Kidney epithelial cell (primary cell): ENCODE results near the gene GFOD1. TPM values are rescaled to one million over a fixed set of nuclear protein-coding genes. Genes with fewer than 3 reads are reported as not detected.

ENCODE experiments used
- DNase-seq: peaks from one replicate; pipeline ENCODE4 v3.0.0-alpha.2; 2010; ENCODE audit warnings: low read depth
- H3K27me3 ChIP-seq: 2 replicates; pipeline ENCODE4 v1.6.0; 2011; ENCODE audit warnings: low read length; ENCODE audit not compliant: control insufficient read depth, insufficient read depth
- H3K36me3 ChIP-seq: 2 replicates; pipeline ENCODE4 v1.5.1; 2011; ENCODE audit warnings: low read length; ENCODE audit not compliant: control insufficient read depth, insufficient read depth
- H3K4me3 ChIP-seq: 2 replicates; pipeline ENCODE4 v1.5.1; 2011; ENCODE audit warnings: low read depth, mild to moderate bottlenecking, control low read depth, low read length
- total RNA-seq: library from RNA; depleted of rRNA; stranded (reverse); fragments of >200 nt; gene quantifications from 2 replicates; pipeline ENCODE4 v1.2.3, GENCODE V29; 2015
- TF ChIP-seq, protein P1 (sequence below): IDR thresholded peaks from 2 replicates; pipeline ENCODE4 v1.5.1; 2011; ENCODE audit warnings: mild to moderate bottlenecking, moderate library complexity, low read length, control low read depth, inconsistent platforms; ENCODE audit not compliant: insufficient read depth, poor library complexity, severe bottlenecking

Gene GFOD1
- total RNA-seq, 1 donor from 2014 or later: 0.75 TPM

DNA sequence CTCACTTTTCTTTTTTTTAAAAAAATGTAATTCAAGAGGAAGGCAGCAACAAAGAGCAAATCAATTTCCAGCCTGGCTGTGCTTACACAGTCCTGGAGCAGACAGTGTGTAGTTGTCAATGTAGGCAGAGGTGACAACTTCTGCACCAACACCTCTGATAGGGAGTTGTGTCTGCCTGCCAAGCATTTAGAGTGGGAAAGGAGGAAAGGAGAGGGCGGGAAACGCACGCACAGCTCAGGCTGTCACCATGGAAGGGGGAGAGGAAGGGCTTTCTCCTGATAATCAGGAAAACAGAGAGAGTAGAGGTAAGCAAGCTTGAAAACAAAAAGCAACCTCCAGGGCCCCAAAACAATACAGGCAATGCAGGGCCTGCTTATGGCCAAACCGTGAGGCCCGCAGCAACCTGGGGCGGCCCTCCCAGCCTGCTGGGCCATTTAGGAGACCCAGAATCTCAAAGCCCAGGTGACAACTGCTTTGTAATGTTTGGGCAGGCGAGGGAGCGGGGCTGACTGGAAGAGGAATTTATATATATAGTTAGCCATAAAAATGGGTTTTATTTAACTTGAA, 41.5 kb upstream of the GFOD1 start:
- Histone ChIP-seq H3K27me3 (no peaks in the 10 kb centered on the region), H3K36me3 (no peaks in the 10 kb centered on the region), H3K4me3 (no peak overlapping the region)
- TF ChIP-seq, protein P1, sequence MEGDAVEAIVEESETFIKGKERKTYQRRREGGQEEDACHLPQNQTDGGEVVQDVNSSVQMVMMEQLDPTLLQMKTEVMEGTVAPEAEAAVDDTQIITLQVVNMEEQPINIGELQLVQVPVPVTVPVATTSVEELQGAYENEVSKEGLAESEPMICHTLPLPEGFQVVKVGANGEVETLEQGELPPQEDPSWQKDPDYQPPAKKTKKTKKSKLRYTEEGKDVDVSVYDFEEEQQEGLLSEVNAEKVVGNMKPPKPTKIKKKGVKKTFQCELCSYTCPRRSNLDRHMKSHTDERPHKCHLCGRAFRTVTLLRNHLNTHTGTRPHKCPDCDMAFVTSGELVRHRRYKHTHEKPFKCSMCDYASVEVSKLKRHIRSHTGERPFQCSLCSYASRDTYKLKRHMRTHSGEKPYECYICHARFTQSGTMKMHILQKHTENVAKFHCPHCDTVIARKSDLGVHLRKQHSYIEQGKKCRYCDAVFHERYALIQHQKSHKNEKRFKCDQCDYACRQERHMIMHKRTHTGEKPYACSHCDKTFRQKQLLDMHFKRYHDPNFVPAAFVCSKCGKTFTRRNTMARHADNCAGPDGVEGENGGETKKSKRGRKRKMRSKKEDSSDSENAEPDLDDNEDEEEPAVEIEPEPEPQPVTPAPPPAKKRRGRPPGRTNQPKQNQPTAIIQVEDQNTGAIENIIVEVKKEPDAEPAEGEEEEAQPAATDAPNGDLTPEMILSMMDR: no peak
- no peak for DNase-seq

- TF ChIP-seq, protein P1: no peak
- Histone ChIP-seq H3K36me3 (no peaks in the 10 kb centered on the region), H3K27me3 (no peaks in the 10 kb centered on the region), H3K4me3 (no peak overlapping the region)
- DNase-seq: no peak
These were observed 40.8 kb upstream of the GFOD1 start for GRCh38 chr6:13528232-13528631.

DNA sequence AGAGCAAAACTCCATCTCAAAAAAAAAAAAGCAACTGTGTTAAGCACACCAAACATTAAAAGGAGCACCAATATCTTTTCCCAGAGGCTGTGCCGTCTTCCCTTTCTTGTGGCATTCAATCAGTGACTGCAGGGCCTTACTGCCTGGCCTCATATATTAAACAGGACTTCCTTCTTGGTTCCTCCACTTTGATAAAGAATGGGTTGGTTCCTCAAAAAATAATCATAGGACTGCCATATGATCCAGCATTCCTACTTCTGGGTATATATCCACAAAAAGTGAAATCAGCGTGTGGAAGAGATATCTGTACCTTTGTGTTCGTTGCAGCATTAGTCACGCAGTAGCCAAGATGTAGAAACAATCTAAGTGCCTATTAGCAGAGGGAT, 40.3 kb upstream of the GFOD1 start:
- Histone ChIP-seq H3K36me3 (no peaks in the 10 kb centered on the region), H3K27me3 (no peaks in the 10 kb centered on the region), H3K4me3 (no peak overlapping the region)
- TF ChIP-seq, protein P1: no peak
- no peak for DNase-seq

DNA sequence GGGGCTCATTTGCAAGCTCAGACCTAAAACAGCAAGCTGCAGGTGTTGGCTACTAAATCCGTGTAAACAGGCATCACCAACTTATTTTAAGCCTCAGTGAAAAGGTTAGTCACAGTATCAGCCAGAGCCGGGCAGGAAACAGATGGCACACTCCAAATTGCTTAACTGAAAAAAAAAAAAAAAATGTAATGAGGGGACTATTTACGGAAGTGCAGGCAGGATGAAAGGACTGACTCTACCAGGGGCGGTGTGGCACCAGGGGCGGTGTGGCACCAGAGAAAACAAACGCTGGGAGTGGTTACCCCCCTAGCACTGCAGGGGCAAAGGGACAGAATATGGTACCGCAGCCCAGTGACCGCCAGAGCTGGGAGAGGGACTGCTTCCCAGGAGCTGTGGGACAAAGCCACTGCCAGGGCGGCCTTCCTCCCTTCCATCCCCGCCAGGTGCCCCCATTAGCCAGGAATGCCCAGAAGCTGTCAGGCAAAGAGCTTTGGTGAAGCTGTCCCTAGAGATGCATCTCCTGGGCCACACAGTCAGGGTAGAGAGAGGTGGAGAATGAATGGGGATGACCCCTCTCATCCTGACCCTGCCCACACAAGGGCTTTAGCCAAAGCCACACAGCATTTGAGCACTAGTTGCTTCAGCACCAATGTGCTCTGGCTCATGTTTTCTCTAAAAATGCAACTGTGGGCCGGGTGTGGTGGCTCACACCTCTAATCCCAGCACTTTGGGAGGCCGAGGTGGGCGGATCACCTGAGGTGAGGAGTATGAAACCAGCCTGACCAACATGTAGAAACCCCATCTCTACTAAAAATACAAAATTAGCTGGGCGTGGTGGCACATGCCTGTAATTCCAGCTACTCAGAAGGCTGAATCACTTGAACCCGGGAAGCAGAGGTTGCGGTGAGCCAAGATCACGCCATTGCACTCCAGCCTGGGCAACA, 39.6 kb upstream of the GFOD1 start:
- no peaks in the 10 kb centered on the region for H3K27me3 ChIP-seq
- DNase-seq: no peak
- H3K36me3 ChIP-seq: no peaks in the 10 kb centered on the region
- TF ChIP-seq, protein P1: no peak
- H3K4me3 ChIP-seq: no peak overlapping the region

GRCh38 chr6:13526357-13526726, 38.9 kb upstream of the GFOD1 start:
- no peaks in the 10 kb centered on the region for H3K36me3 ChIP-seq
- no peaks in the 10 kb centered on the region for H3K27me3 ChIP-seq
- DNase-seq: no peak
- no peak overlapping the region for H3K4me3 ChIP-seq
- TF ChIP-seq, protein P1: no peak
